Activated CD4-positive, alpha-beta T cell treated with anti-CD3 and anti-CD28 coated beads, Interleukin-2, amount 10 ng/mL, durations not matched to agents 7 days and 5 days (primary cell): ENCODE measurements around the gene RAD51B. TPM values are rescaled to one million over a fixed set of nuclear protein-coding genes. Genes with fewer than 3 reads are reported as not detected.

Experiments
- CTCF ChIA-PET: fragments of 350-600 bp; sonication (Branson Sonifier 250); formaldehyde crosslinking; loops from one replicate; lab custom pipeline; 2021; ENCODE audit warnings: antibody characterized with exemption; lab: Charles Lee
- POLR2A ChIA-PET: fragments of 350-600 bp; sonication (Branson Sonifier 250); formaldehyde crosslinking; loops from one replicate; lab custom pipeline; 2021; ENCODE audit warnings: antibody characterized with exemption; lab: Charles Lee
- DNase-seq: peaks from one replicate; pipeline ENCODE4 v3.0.0-alpha.2; 2020
- H3K27ac Mint-ChIP-seq: one replicate; pipeline ENCODE4 v1.8.0; 2021; ENCODE audit warnings: mild to moderate bottlenecking, moderate library complexity, mixed read lengths
- H3K27me3 Mint-ChIP-seq: one replicate; pipeline ENCODE4 v1.8.0; 2021; ENCODE audit warnings: mixed read lengths
- H3K36me3 Mint-ChIP-seq: one replicate; pipeline ENCODE4 v1.8.0; 2021; ENCODE audit warnings: low read depth, mixed read lengths
- H3K4me1 Mint-ChIP-seq: one replicate; pipeline ENCODE4 v1.8.0; 2021; ENCODE audit warnings: mixed read lengths
- H3K4me3 Mint-ChIP-seq: one replicate; pipeline ENCODE4 v1.8.0; 2021; ENCODE audit warnings: mild to moderate bottlenecking, moderate library complexity, mixed read lengths
- H3K9me3 Mint-ChIP-seq: one replicate; pipeline ENCODE4 v1.8.0; 2021; ENCODE audit warnings: mixed read lengths
- total RNA-seq, 2 experiments: library from RNA; stranded (reverse); gene quantifications; one replicate each; pipeline ENCODE4 v1.2.3, GENCODE V29; 2021

Gene RAD51B
- total RNA-seq, 2 experiments from 2014 or later = 20.6 to 30.3 TPM

DNA sequence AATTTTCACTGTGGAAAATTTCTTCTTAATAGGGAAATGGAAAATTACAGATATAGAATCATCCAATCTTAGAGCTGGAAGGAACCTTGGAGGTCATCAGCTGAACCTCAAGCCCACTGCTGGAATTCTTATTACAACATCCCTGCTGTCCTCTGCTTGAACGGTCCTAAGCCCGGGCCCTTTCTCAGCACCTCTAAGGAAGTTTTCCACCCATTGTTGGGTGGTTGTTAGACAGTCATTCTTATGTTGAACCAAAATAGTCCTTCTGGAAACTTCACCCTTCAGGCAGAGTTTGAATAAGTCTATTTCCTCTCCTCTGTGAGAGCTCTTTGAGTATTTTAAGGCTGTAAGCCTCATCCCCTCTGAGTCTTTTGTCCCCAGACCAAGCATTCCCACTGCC, 902.6 kb downstream of the RAD51B start:
- Mint-ChIP-seq H3K27me3 (peaks cover 4% of the 10 kb centered on the region), H3K9me3 (peaks cover 11% of the 10 kb centered on the region), H3K4me3 (no peak overlapping the region), H3K4me1 (peaks cover 21% of the 10 kb centered on the region), H3K27ac (no peak overlapping the region), H3K36me3 (peaks cover 7% of the 10 kb centered on the region)
- POLR2A ChIA-PET = no interaction called here
- CTCF ChIA-PET = interaction anchor here (0.7 to 1.7 kb wide), 3 partner anchors 9 to 222 kb away, joined by 3 to 4 read pairs (median 3); no protein-coding TSS in a partner anchor
- no peak for DNase-seq

DNA sequence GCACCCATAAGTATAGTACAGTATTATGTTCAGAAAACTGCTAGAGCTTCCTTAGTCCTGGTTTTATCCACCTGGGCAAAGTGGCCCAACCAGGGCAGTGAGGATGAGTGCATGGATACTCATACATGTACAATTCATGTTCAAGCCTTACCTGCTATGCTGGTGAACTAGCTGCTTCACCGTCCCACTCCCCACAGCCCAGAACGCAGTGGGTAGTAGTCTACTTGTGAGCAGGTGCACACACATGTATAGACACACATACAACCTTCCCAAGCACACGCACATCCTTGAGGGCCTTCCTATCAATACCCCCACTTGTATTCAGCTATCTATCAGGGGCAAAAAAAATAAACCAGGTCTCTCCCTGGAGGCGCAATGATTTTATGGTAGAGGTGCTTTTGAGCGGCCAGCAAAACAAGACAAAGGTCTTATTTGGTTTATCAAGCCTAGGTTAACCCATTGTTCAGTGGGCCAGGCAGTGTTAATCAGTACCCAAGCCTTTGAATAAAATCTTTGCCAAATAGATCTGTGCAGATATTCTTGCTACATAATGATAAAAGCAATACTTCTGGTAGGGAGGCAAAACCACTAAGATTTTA, 903.5 kb downstream of the RAD51B start:
- Mint-ChIP-seq H3K4me1 (peaks cover 21% of the 10 kb centered on the region), H3K9me3 (peaks cover 11% of the 10 kb centered on the region), H3K36me3 (peaks cover 7% of the 10 kb centered on the region), H3K27me3 (peaks cover 4% of the 10 kb centered on the region), H3K4me3 (no peak overlapping the region), H3K27ac (no peak overlapping the region)
- DNase-seq = no peak
- CTCF ChIA-PET = interaction anchor here (0.9 to 1.0 kb wide), 2 partner anchors 8 kb away, joined by 3 to 4 read pairs; no protein-coding TSS in a partner anchor
- POLR2A ChIA-PET = no interaction called here

GRCh38 chr14:68723808-68724268, 904.3 kb downstream of the RAD51B start:
- CTCF ChIA-PET = interaction anchor here (1.0 kb wide), 1 partner anchor 9 kb away, joined by 3 read pairs; no protein-coding TSS in a partner anchor
- no peak for DNase-seq
- no peak overlapping the region for H3K4me3 Mint-ChIP-seq
- H3K27ac Mint-ChIP-seq = no peak overlapping the region
- POLR2A ChIA-PET = no interaction called here
- H3K9me3 Mint-ChIP-seq = peaks cover 11% of the 10 kb centered on the region
- H3K27me3 Mint-ChIP-seq = peaks cover 4% of the 10 kb centered on the region
- H3K36me3 Mint-ChIP-seq = peaks cover 7% of the 10 kb centered on the region
- H3K4me1 Mint-ChIP-seq = peaks cover 20% of the 10 kb centered on the region

GRCh38 chr14:68724914-68725313, 905.3 kb downstream of the RAD51B start:
- H3K4me3 Mint-ChIP-seq = no peak overlapping the region
- H3K27me3 Mint-ChIP-seq = peaks cover 4% of the 10 kb centered on the region
- peaks cover 13% of the 10 kb centered on the region for H3K4me1 Mint-ChIP-seq
- H3K9me3 Mint-ChIP-seq = peaks cover 6% of the 10 kb centered on the region
- H3K36me3 Mint-ChIP-seq = peaks cover 4% of the 10 kb centered on the region
- DNase-seq = no peak
- no peak overlapping the region for H3K27ac Mint-ChIP-seq
- POLR2A ChIA-PET = no interaction called here
- CTCF ChIA-PET = no interaction called here

DNA sequence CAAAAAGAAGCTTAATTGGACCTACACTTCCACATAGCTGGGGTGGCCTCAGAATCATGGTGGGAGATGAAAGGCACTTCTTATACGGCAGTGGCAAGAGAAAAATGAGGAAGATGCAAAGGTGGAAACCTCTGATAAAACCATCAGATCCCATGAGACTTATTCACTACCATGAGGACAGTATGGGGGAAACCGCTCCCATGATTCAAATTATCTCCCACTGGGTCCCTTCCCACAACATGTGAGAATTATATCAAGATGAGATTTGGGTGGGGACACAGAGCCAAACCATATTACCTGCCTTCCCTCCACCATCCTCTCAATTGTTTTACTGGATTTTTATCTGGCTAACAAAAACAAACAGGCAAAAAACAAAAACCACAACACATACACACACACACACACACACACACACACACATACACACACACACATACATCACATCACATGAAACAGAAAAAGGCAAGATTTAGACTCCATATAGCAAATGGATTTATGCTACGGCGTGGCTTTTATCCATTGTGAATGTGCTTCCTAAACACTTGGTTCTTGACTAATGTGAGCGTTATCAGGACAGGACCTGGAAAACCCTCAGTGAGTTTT, 906.6 kb downstream of the RAD51B start:
- POLR2A ChIA-PET = no interaction called here
- Mint-ChIP-seq H3K4me3 (no peak overlapping the region), H3K27ac (no peak overlapping the region), H3K9me3 (no peaks in the 10 kb centered on the region), H3K36me3 (no peaks in the 10 kb centered on the region), H3K4me1 (peaks cover 4% of the 10 kb centered on the region), H3K27me3 (peaks cover 4% of the 10 kb centered on the region)
- CTCF ChIA-PET = interaction anchor here (1.2 kb wide), 1 partner anchor 11 kb away, joined by 3 read pairs; no protein-coding TSS in a partner anchor
- no peak for DNase-seq

GRCh38 chr14:68727315-68728047, 907.9 kb downstream of the RAD51B start:
- CTCF ChIA-PET = interaction anchor here (1.0 to 1.4 kb wide), 4 partner anchors 7 to 59 kb away, joined by 3 to 7 read pairs (median 4); no protein-coding TSS in a partner anchor
- POLR2A ChIA-PET = no interaction called here
- no peaks in the 10 kb centered on the region for H3K9me3 Mint-ChIP-seq

GRCh38 chr14:68728342-68729106, 908.9 kb downstream of the RAD51B start:
- Mint-ChIP-seq H3K27ac (no peak overlapping the region), H3K4me1 (peaks cover 13% of the 10 kb centered on the region), H3K36me3 (no peaks in the 10 kb centered on the region), H3K9me3 (no peaks in the 10 kb centered on the region), H3K4me3 (no peak overlapping the region), H3K27me3 (peaks cover 2% of the 10 kb centered on the region)
- POLR2A ChIA-PET = no interaction called here
- CTCF ChIA-PET = interaction anchor here (0.6 to 1.4 kb wide), 4 partner anchors 9 to 65 kb away, joined by 3 to 7 read pairs (median 4); no protein-coding TSS in a partner anchor
- no peak for DNase-seq

More at GRCh38 chr14:68727315-68728047, 907.9 kb downstream of the RAD51B start:
- Mint-ChIP-seq H3K27me3 (peaks cover 4% of the 10 kb centered on the region), H3K4me1 (peaks cover 4% of the 10 kb centered on the region), H3K27ac (no peak overlapping the region), H3K4me3 (no peak overlapping the region), H3K36me3 (no peaks in the 10 kb centered on the region)
- DNase-seq = no peak

DNA sequence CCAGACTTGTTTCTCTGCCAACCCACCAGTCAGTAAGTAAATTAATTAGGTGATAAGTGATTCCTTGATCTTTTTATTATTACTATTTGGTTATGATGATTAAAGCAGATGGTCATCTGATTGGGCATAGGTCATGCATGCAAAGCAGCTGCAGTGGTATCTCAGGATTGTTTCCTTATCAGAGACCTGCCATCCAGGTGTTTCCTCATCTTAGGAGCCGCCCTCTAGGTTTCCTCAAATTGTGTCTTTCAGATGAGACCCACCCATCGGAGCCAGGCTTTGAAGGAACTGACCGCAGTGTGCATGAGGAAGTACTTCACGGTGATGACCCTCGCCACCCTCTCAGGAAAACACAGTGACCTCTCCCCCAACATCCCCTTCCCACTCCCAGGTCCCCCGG, 910.0 kb downstream of the RAD51B start:
- Mint-ChIP-seq H3K36me3 (peaks cover under 1% of the 10 kb centered on the region), H3K27me3 (peaks cover 2% of the 10 kb centered on the region), H3K27ac (no peak overlapping the region), H3K4me1 (peaks cover 22% of the 10 kb centered on the region), H3K4me3 (no peak overlapping the region), H3K9me3 (no peaks in the 10 kb centered on the region)
- DNase-seq = no peak
- POLR2A ChIA-PET = no interaction called here
- CTCF ChIA-PET = interaction anchor here (0.7 kb wide), 1 partner anchor 42 kb away, joined by 3 read pairs; no protein-coding TSS in a partner anchor

- ChIA-PET CTCF (interaction anchor here (0.6 to 1.1 kb wide), 3 partner anchors 10 to 1228 kb away, joined by 3 to 6 read pairs (median 3); no protein-coding TSS in a partner anchor), POLR2A (no interaction called here)
- no peak for DNase-seq
- Mint-ChIP-seq H3K4me1 (peaks cover 28% of the 10 kb centered on the region), H3K4me3 (no peak overlapping the region), H3K27me3 (peaks cover 2% of the 10 kb centered on the region), H3K9me3 (no peaks in the 10 kb centered on the region), H3K36me3 (peaks cover 3% of the 10 kb centered on the region), H3K27ac (no peak overlapping the region)
Observed at GRCh38 chr14:68730348-68730747, 910.8 kb downstream of the RAD51B start.

- peaks cover 2% of the 10 kb centered on the region for H3K27me3 Mint-ChIP-seq
- H3K9me3 Mint-ChIP-seq = no peaks in the 10 kb centered on the region
- DNase-seq = no peak
- CTCF ChIA-PET = interaction anchor here (1.1 to 1.2 kb wide), 3 partner anchors 9 to 11 kb away, joined by 3 to 6 read pairs (median 4); no protein-coding TSS in a partner anchor
- POLR2A ChIA-PET = no interaction called here
- no peak overlapping the region for H3K4me3 Mint-ChIP-seq
- H3K36me3 Mint-ChIP-seq = peaks cover 3% of the 10 kb centered on the region
- peaks cover 30% of the 10 kb centered on the region for H3K4me1 Mint-ChIP-seq
- no peak overlapping the region for H3K27ac Mint-ChIP-seq
Observed at GRCh38 chr14:68730811-68731425, 911.3 kb downstream of the RAD51B start.

GRCh38 chr14:68733086-68733914, 913.7 kb downstream of the RAD51B start:
- peak; percentile 15 for DNase-seq
- peaks cover 33% of the 10 kb centered on the region for H3K4me1 Mint-ChIP-seq
- H3K36me3 Mint-ChIP-seq = peaks cover 3% of the 10 kb centered on the region
- no peak overlapping the region for H3K4me3 Mint-ChIP-seq
- no peaks in the 10 kb centered on the region for H3K9me3 Mint-ChIP-seq
- ChIA-PET CTCF (interaction anchor here (0.8 to 1.3 kb wide), 4 partner anchors 18 to 46 kb away, joined by 3 to 6 read pairs (median 3); no protein-coding TSS in a partner anchor), POLR2A (interaction anchor here (0.6 kb wide), 1 partner anchor 880 kb away, joined by 3 read pairs; no protein-coding TSS in a partner anchor)
- no peaks in the 10 kb centered on the region for H3K27me3 Mint-ChIP-seq
- H3K27ac Mint-ChIP-seq = peak overlapping the region; percentile 4
